ENCODE results near the gene PRXL2A. TPM values are rescaled to one million over a fixed set of nuclear protein-coding genes. Genes with fewer than 3 reads are reported as not detected.

Gene PRXL2A
- polyA plus RNA-seq, 3 donors = 0.61 to 4.1 (median 3.4) TPM

- H3K4me3 Mint-ChIP-seq = no peak overlapping the region
- peaks cover 0 to 3% (median 0%) of the 10 kb centered on the region in 7 donors for H3K9me3 Mint-ChIP-seq
- H3K36me3 Mint-ChIP-seq = no peaks in the 10 kb centered on the region
- DNase-seq = no peak
- intact Hi-C loops (cut with micrococcal nuclease) = no loop called here
- Histone ChIP-seq H3K36me3 (replicated peaks in 1 of 2; ENCODE audit: control insufficient read depth in 1 of 2, insufficient read depth in 2 of 2, low read length in 2 of 2) (no peaks in the 10 kb centered on the region), H4K20me1 (ENCODE audit: insufficient read depth, low read length) (no peaks in the 10 kb centered on the region), H3K4me3 (replicated peaks in 1 of 3; ENCODE audit: low read depth in 2 of 3, low read length in 3 of 3) (no peak overlapping the region), H3K9ac (ENCODE audit: insufficient read depth, low read length, poor library complexity, severe bottlenecking) (no peak overlapping the region), H3K4me1 (ENCODE audit: control insufficient read depth in 1 of 2, insufficient read depth in 2 of 2, low read length in 2 of 2) (no peaks in the 10 kb centered on the region), H3K27me3 (ENCODE audit: control insufficient read depth in 2 of 2, insufficient read depth in 2 of 2, low read length in 2 of 2) (no peaks in the 10 kb centered on the region), H3K9me3 (replicated peaks in 1 of 2; ENCODE audit: control insufficient read depth in 1 of 2, insufficient read depth in 1 of 2, low read length in 2 of 2) (no peaks in the 10 kb centered on the region), H3K4me2 (replicated peaks; ENCODE audit: extremely low read depth, low read length, poor library complexity, severe bottlenecking) (no peak overlapping the region), H3K79me2 (ENCODE audit: insufficient read depth, low read length) (no peaks in the 10 kb centered on the region), H2AFZ (ENCODE audit: insufficient read depth, low read depth, low read length, poor library complexity, severe bottlenecking) (no peak overlapping the region), H3K27ac (ENCODE audit: low read depth in 1 of 2, low read length in 2 of 2) (no peak overlapping the region)
- H3K27ac Mint-ChIP-seq = no peak overlapping the region
- WGBS (ENCODE audit: insufficient coverage) = 80% methylated on average over 4 of the region's 8 CpGs
- no peak for TF ChIP-seq CTCF (IDR thresholded peaks at IDR 0.05)
- H3K4me1 Mint-ChIP-seq = no peaks in the 10 kb centered on the region
- H3K27me3 Mint-ChIP-seq (ENCODE audit: low read depth in 3 of 3) = peaks cover 0 to 8% (median 7%) of the 10 kb centered on the region in 3 donors
Measured at GRCh38 chr10:80400136-80400804, 8.1 kb upstream of the PRXL2A start.

GRCh38 chr10:80405035-80405434 lies 3.3 kb upstream of the PRXL2A start:
- peaks cover 12% of the 10 kb centered on the region for H3K4me1 Mint-ChIP-seq
- H3K4me2 ChIP-seq (replicated peaks; ENCODE audit: extremely low read depth, low read length, poor library complexity, severe bottlenecking) = no peak overlapping the region
- no peak for DNase-seq
- H3K36me3 Mint-ChIP-seq = peaks cover 0 to 10% of the 10 kb centered on the region in 2 donors
- intact Hi-C loops (cut with micrococcal nuclease) = no loop called here
- H3K27ac ChIP-seq (ENCODE audit: low read depth in 1 of 2, low read length in 2 of 2) = no peak overlapping the region
- TF ChIP-seq CTCF (IDR thresholded peaks at IDR 0.05) = no peak
- no peak overlapping the region for H3K4me3 Mint-ChIP-seq
- no peak overlapping the region for H3K27ac Mint-ChIP-seq
- no CpG with 5 or more reads among the region's 1 CpG for WGBS (ENCODE audit: insufficient coverage)
- H3K9me3 Mint-ChIP-seq = peaks cover 0 to 3% (median 0%) of the 10 kb centered on the region in 7 donors
- H3K36me3 ChIP-seq (replicated peaks in 1 of 2; ENCODE audit: control insufficient read depth in 1 of 2, insufficient read depth in 2 of 2, low read length in 2 of 2) = no peaks in the 10 kb centered on the region
- H3K9me3 ChIP-seq (replicated peaks in 1 of 2; ENCODE audit: control insufficient read depth in 1 of 2, insufficient read depth in 1 of 2, low read length in 2 of 2) = no peaks in the 10 kb centered on the region
- no peak overlapping the region for H3K9ac ChIP-seq (ENCODE audit: insufficient read depth, low read length, poor library complexity, severe bottlenecking)
- no peak overlapping the region for H2AFZ ChIP-seq (ENCODE audit: insufficient read depth, low read depth, low read length, poor library complexity, severe bottlenecking)
- no peaks in the 10 kb centered on the region for H3K79me2 ChIP-seq (ENCODE audit: insufficient read depth, low read length)
- peaks cover 15 to 19% of the 10 kb centered on the region in 2 donors for H3K4me1 ChIP-seq (ENCODE audit: control insufficient read depth in 1 of 2, insufficient read depth in 2 of 2, low read length in 2 of 2)
- peaks cover 26 to 32% (median 29%) of the 10 kb centered on the region in 3 donors for H3K27me3 Mint-ChIP-seq (ENCODE audit: low read depth in 3 of 3)
- H4K20me1 ChIP-seq (ENCODE audit: insufficient read depth, low read length) = no peaks in the 10 kb centered on the region
- no peak overlapping the region for H3K4me3 ChIP-seq (replicated peaks in 1 of 3; ENCODE audit: low read depth in 2 of 3, low read length in 3 of 3)
- H3K27me3 ChIP-seq (ENCODE audit: control insufficient read depth in 2 of 2, insufficient read depth in 2 of 2, low read length in 2 of 2) = peaks cover 0 to 28% of the 10 kb centered on the region in 2 donors
